ENCODE results near the gene ERC1.

ERC1 gene

GRCh38 chr12:1382151-1382550 lies 391.1 kb downstream of the ERC1 start:
- DNase-seq (ENCODE audit: low read depth, low spot score): no peak

- DNase-seq (ENCODE audit: low read depth, low spot score): no peak
Measured at GRCh38 chr12:1382826-1383225, 391.8 kb downstream of the ERC1 start.

GRCh38 chr12:1383758-1384157 lies 392.7 kb downstream of the ERC1 start:
- DNase-seq (ENCODE audit: low read depth, low spot score): no peak

GRCh38 chr12:1384910-1385309 lies 393.9 kb downstream of the ERC1 start:
- DNase-seq (ENCODE audit: low read depth, low spot score): no peak

GRCh38 chr12:1391722-1392121 lies 400.7 kb downstream of the ERC1 start:
- no peak for DNase-seq (ENCODE audit: low read depth, low spot score)

DNA sequence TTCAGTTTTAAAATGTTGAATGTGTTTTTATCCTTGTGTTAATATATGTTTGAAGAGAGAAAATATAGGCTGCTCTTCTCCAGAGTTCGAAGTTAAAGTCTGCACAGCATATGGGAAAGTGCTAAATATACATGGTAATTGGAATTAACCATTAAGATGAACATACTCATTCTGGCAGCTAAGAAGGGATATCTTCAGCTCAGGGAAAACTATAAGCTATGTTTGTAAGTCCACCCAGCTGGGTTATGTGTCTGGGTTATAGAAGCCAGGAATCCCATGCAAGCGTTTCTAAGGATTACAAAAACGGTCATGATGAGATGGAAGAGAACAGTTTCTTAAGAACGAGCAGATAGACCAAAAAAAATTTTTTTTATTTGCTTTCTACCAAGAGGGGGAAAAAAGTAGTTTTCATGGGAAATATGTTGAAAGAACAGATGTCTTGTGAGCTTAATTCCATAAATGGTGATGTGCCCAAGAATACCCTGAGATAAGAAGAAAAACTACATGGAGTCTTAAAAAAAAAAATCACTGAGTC lies 404.5 kb downstream of the ERC1 start:
- DNase-seq (ENCODE audit: low read depth, low spot score): no peak

- no peak for DNase-seq (ENCODE audit: low read depth, low spot score)
Measured at GRCh38 chr12:1398673-1399072, 407.6 kb downstream of the ERC1 start.

- no peak for DNase-seq (ENCODE audit: low read depth, low spot score)
Measured at GRCh38 chr12:1401891-1402290, 410.9 kb downstream of the ERC1 start.

GRCh38 chr12:1403417-1403816 lies 412.4 kb downstream of the ERC1 start:
- DNase-seq (ENCODE audit: low read depth, low spot score): no peak

DNA sequence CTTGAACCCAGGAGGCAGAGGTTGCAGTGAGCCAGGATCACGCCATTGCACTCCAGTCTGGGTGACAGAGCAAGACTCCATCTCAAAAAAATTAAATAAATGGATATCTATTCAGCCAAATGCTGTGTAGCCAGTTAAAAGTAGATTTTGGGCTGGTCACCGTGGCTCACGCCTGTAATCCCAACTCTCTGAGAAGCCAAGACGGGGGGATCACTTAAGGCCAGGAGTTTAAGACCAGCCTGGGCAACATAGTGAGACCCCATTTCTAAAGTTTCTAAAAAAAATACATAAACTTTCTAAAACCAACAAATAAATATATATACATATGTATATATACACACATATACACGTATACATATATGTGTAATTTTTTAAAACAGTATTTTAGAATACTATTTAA lies 414.6 kb downstream of the ERC1 start:
- DNase-seq (ENCODE audit: low read depth, low spot score): no peak

DNA sequence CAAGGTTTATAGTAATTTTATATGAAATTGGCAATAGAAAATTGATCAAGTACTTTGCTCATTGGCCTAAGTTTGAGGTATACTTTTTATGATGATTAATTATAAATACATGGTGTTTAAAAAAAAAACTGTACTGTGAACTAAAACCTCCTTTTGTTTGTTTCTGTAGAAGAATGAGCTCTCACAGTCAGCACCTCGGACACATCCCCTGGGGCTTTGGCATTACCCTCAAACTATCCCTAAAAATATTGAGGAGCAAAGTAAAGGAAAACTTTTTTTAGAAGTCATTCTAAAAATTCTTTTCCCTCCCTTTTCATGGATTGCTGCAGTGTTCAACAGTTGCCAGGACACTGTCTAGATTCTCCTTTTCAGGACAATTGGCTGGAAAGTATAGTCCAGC lies 419.8 kb downstream of the ERC1 start:
- DNase-seq (ENCODE audit: low read depth, low spot score): no peak

DNA sequence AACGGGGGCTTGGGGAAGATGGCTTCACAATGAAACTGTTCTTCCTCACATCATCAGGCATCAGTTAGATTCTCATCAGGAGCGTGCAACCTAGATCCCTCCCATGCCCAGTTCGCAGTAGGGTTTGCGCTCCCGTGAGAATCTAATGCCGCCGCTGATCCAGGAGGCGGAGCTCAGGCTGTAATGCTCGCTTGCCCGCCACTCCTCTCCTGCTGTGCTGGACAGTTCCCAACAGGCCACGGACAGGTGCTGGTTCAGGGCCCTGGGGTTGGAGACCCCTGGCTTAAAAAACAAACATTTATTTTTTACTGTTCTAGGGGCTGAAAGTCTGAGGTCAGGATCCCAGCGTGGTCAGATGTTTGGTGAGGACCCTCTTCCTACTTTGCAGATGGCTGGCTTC lies 422.9 kb downstream of the ERC1 start:
- DNase-seq (ENCODE audit: low read depth, low spot score): no peak

DNA sequence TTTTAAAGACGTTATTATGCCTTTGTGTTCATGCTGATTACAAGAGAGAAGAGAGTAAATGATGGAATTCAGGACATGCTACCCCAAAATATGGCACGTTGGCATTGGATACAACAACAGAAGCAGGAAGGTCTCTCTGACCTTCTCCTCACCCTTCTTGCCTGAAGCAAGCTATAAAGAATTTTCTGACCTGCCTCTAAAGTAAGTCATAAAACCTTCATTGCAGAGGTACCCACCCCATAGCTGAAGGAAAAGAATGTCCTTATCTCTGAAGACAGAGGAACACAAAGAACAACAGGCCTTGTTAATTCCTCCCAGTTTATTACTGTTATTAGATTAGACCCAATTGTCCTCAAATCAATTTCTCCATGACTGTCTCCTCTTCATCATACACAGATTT lies 427.1 kb downstream of the ERC1 start:
- no peak for DNase-seq (ENCODE audit: low read depth, low spot score)

DNA sequence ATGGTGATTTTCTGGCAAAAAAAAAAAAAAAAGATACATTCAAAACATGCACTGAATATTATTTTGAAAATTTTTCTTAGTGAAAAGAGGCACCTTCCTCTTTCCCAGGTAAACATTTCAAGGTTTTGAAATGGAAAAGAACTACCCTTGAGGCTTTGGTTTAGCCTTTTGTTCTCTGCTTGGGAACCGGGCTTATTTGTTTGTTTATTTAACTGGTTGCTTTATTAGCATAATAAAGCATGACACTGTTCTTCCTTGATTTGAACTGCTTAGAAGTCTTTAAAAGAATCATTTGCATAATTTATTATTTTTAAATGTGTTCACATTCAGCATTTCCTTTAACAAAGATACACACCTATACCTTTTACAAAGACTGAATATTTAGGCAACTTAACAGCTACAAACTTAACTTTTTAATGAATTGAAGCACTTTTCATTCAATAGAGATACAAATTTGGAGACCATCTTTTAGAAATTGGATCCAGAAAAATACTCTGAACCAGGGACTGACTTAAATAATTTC lies 428.9 kb downstream of the ERC1 start:
- DNase-seq (ENCODE audit: low read depth, low spot score): no peak

GRCh38 chr12:1421091-1421846 lies 430.2 kb downstream of the ERC1 start:
- no peak for DNase-seq (ENCODE audit: low read depth, low spot score)

DNA sequence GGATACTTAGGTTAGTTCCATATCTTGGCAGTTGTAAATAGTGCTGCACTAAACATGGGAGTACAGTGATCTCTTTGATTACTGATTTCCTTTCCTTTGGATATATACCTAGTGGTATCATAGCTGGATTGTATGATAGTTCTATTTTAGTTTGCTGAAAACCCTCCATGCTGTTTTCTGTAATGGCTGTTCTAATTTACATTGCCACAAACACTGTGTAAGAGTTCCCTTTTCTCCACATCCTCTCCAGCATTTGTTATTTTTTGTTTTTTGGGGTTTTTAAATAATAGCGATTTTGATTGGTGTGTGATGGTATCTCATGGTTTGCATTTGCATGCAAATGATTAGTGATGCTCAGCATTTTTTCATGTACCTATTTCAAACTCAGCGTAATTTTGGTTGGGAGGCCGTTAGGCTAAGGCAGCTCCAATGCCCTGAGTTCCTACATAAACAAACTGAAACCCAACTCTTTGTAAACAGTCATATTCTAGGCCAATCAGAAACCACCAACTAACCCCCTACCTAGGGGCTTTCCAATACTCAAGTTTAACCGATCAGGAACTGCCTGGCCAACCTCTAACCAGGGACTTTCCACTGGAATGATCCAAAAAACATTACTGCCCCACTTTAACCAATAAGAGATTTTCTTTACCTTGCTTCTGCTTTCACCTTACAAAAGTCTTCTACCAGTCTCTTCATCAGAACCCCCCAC lies 431.7 kb downstream of the ERC1 start:
- DNase-seq (ENCODE audit: low read depth, low spot score): no peak

DNA sequence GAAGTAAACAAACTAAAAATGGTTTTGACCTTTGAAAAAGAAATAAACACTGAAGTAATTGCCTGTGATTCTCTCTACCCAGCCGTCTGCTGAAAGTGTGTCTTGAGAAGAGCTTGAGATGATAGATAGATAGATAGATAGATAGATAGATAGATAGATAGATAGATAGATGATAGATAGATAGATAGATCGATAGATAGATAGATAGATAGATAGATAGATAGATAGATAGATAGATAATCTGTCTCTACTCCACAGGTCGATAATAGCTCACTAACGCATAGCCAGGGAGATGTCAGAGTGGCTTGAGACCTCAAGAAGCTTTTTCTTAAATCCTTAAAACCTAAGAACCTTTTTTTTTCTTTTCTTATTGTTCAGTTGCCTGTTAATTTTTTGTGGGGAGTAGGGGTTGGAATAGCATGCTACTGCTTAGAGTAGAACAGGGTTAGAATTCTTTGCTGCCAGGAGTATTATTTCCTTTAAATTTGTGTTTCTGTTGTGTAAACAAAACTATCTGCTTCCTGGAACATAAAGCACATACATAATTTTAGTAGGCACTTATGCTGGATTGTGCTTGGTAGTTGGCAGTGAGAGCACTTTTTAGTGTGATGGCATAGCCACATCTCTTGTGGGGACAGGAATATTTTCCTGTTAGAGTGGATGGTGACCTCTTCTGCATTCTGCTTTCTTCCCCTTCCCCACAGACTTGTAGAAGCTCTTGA lies 433.8 kb downstream of the ERC1 start:
- DNase-seq (ENCODE audit: low read depth, low spot score): no peak

GRCh38 chr12:1425396-1425729 lies 434.3 kb downstream of the ERC1 start:
- DNase-seq (ENCODE audit: low read depth, low spot score): no peak

- no peak for DNase-seq (ENCODE audit: low read depth, low spot score)
Measured at GRCh38 chr12:1428671-1429070, 437.6 kb downstream of the ERC1 start.

GRCh38 chr12:1429980-1430379 lies 439.0 kb downstream of the ERC1 start:
- no peak for DNase-seq (ENCODE audit: low read depth, low spot score)

DNA sequence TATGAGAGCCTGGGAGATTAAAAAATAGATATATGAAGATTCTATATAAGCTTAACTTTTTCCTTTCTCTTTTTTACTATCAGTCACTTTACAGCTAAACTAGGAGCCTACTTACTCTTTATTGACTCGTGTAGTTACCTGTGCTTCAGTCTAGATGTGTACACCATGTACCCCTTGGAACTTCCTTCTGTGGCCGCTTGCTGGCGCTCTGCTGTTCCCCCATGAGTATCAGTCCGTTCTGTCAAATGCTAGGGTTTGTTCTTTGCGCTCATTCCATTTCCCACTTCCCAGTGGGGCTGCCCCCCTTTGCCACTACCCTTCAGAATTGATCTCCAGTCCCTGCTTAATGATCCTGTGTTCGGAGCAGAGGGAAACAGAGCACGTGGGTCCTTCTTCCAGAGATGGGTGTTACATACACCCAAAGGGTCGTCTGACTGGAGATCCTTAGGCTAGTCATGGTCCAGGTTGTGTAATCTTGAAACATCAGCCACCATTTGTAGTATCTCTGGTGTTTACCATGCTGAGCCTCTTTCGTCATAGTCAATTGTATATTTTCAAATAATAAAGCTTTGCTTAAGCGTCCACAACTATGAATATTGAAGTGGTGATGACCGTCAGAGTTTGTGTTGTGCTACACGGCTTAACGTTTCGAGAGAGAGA lies 443.4 kb downstream of the ERC1 start:
- DNase-seq (ENCODE audit: low read depth, low spot score): no peak

DNA sequence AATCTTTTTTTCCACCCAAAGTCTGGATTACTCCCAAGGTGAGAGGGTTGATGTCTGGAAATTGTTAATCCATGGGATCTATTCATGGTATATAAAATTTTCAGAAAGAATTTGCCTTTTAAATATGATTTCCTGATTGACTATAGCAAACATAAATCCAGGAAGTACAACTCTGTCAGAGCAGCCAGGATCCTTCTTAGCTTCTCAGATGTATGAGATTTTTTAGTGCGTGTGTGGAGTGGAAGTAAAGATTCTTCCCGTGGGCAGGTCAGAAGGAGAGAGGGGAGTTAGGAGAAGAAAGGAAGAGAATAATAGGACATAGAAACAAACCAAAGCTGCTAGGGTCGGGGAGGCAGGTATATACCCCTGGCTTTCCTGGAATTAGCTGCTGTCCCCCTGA lies 444.0 kb downstream of the ERC1 start:
- DNase-seq (ENCODE audit: low read depth, low spot score): no peak

Data from activated CD4-positive, CD25-positive, alpha-beta regulatory T cell treated with anti-CD3 and anti-CD28 coated beads, Interleukin-2, amount 50 U/mL, for 16 hours (primary cell).